ENCODE results near the gene ANO2.

Gene ANO2

GRCh38 chr12:5945071-5946008 lies at the start of gene ANO2:
TSS of gene ANO2 (minus strand) at chr12:5945259. CDS start at chr12:5945217, 42 bp downstream.
- no peak within 1 kb of the TSS for H3K27ac Mint-ChIP-seq
- H3K9me3 Mint-ChIP-seq: no peaks in the 10 kb centered on the region
- DNase-seq (ENCODE audit: low spot score): no peak
- H3K4me3 Mint-ChIP-seq: no peak within 1 kb of the TSS
- H3K27me3 Mint-ChIP-seq (ENCODE audit: low read depth): peaks cover 55% of the 10 kb centered on the region
- H3K36me3 Mint-ChIP-seq (ENCODE audit: low read depth): no peaks in the 10 kb centered on the region
- H3K4me1 Mint-ChIP-seq (ENCODE audit: low read depth): no peaks in the 10 kb centered on the region

- no peaks in the 10 kb centered on the region for H3K4me1 Mint-ChIP-seq (ENCODE audit: low read depth)
- H3K4me3 Mint-ChIP-seq: no peak overlapping the region
- H3K36me3 Mint-ChIP-seq (ENCODE audit: low read depth): no peaks in the 10 kb centered on the region
- H3K27me3 Mint-ChIP-seq (ENCODE audit: low read depth): no peaks in the 10 kb centered on the region
- no peak for DNase-seq (ENCODE audit: low spot score)
- no peaks in the 10 kb centered on the region for H3K9me3 Mint-ChIP-seq
- H3K27ac Mint-ChIP-seq: no peak overlapping the region
Observed at GRCh38 chr12:5989621-5990020, 44.6 kb upstream of the ANO2 start.

- Mint-ChIP-seq H3K9me3 (no peaks in the 10 kb centered on the region), H3K36me3 (ENCODE audit: low read depth) (no peaks in the 10 kb centered on the region), H3K4me3 (no peak overlapping the region), H3K4me1 (ENCODE audit: low read depth) (no peaks in the 10 kb centered on the region), H3K27me3 (ENCODE audit: low read depth) (no peaks in the 10 kb centered on the region), H3K27ac (no peak overlapping the region)
- DNase-seq (ENCODE audit: low spot score): peak; percentile 52
Observed at GRCh38 chr12:5988659-5989116, 43.6 kb upstream of the ANO2 start.

GRCh38 chr12:5988088-5988487 lies 43.0 kb upstream of the ANO2 start:
- Mint-ChIP-seq H3K36me3 (ENCODE audit: low read depth) (no peaks in the 10 kb centered on the region), H3K27me3 (ENCODE audit: low read depth) (no peaks in the 10 kb centered on the region), H3K9me3 (no peaks in the 10 kb centered on the region)

GRCh38 chr12:5987573-5987972 lies 42.5 kb upstream of the ANO2 start:
- Mint-ChIP-seq H3K9me3 (no peaks in the 10 kb centered on the region), H3K4me1 (ENCODE audit: low read depth) (no peaks in the 10 kb centered on the region), H3K27ac (no peak overlapping the region), H3K27me3 (ENCODE audit: low read depth) (no peaks in the 10 kb centered on the region), H3K4me3 (no peak overlapping the region), H3K36me3 (ENCODE audit: low read depth) (no peaks in the 10 kb centered on the region)
- no peak for DNase-seq (ENCODE audit: low spot score)

More at GRCh38 chr12:5988088-5988487, 43.0 kb upstream of the ANO2 start:
- no peak overlapping the region for H3K27ac Mint-ChIP-seq
- no peak overlapping the region for H3K4me3 Mint-ChIP-seq
- no peak for DNase-seq (ENCODE audit: low spot score)
- no peaks in the 10 kb centered on the region for H3K4me1 Mint-ChIP-seq (ENCODE audit: low read depth)

GRCh38 chr12:5985471-5985870 lies 40.4 kb upstream of the ANO2 start:
- H3K9me3 Mint-ChIP-seq: no peaks in the 10 kb centered on the region
- no peak overlapping the region for H3K4me3 Mint-ChIP-seq
- H3K27me3 Mint-ChIP-seq (ENCODE audit: low read depth): no peaks in the 10 kb centered on the region
- DNase-seq (ENCODE audit: low spot score): no peak
- H3K27ac Mint-ChIP-seq: no peak overlapping the region
- no peaks in the 10 kb centered on the region for H3K36me3 Mint-ChIP-seq (ENCODE audit: low read depth)
- H3K4me1 Mint-ChIP-seq (ENCODE audit: low read depth): no peaks in the 10 kb centered on the region

- H3K27ac Mint-ChIP-seq: no peak overlapping the region
- H3K4me3 Mint-ChIP-seq: no peak overlapping the region
- DNase-seq (ENCODE audit: low spot score): no peak
- no peaks in the 10 kb centered on the region for H3K4me1 Mint-ChIP-seq (ENCODE audit: low read depth)
- no peaks in the 10 kb centered on the region for H3K27me3 Mint-ChIP-seq (ENCODE audit: low read depth)
- H3K9me3 Mint-ChIP-seq: no peaks in the 10 kb centered on the region
- H3K36me3 Mint-ChIP-seq (ENCODE audit: low read depth): no peaks in the 10 kb centered on the region
Observed at GRCh38 chr12:5984873-5985272, 39.8 kb upstream of the ANO2 start.

- no peak overlapping the region for H3K4me3 Mint-ChIP-seq
- no peaks in the 10 kb centered on the region for H3K36me3 Mint-ChIP-seq (ENCODE audit: low read depth)
- H3K27ac Mint-ChIP-seq: no peak overlapping the region
- no peaks in the 10 kb centered on the region for H3K27me3 Mint-ChIP-seq (ENCODE audit: low read depth)
- H3K4me1 Mint-ChIP-seq (ENCODE audit: low read depth): no peaks in the 10 kb centered on the region
- no peaks in the 10 kb centered on the region for H3K9me3 Mint-ChIP-seq
- no peak for DNase-seq (ENCODE audit: low spot score)
Observed at GRCh38 chr12:5982106-5982505, 37.0 kb upstream of the ANO2 start.

GRCh38 chr12:5977556-5977955 lies 32.5 kb upstream of the ANO2 start:
- Mint-ChIP-seq H3K27me3 (ENCODE audit: low read depth) (no peaks in the 10 kb centered on the region), H3K27ac (no peak overlapping the region), H3K36me3 (ENCODE audit: low read depth) (no peaks in the 10 kb centered on the region), H3K4me1 (ENCODE audit: low read depth) (no peaks in the 10 kb centered on the region), H3K9me3 (no peaks in the 10 kb centered on the region), H3K4me3 (no peak overlapping the region)
- no peak for DNase-seq (ENCODE audit: low spot score)

GRCh38 chr12:5976711-5977110 lies 31.7 kb upstream of the ANO2 start:
- no peak overlapping the region for H3K4me3 Mint-ChIP-seq
- H3K27me3 Mint-ChIP-seq (ENCODE audit: low read depth): no peaks in the 10 kb centered on the region
- no peaks in the 10 kb centered on the region for H3K9me3 Mint-ChIP-seq
- DNase-seq (ENCODE audit: low spot score): no peak
- no peaks in the 10 kb centered on the region for H3K36me3 Mint-ChIP-seq (ENCODE audit: low read depth)
- no peak overlapping the region for H3K27ac Mint-ChIP-seq
- no peaks in the 10 kb centered on the region for H3K4me1 Mint-ChIP-seq (ENCODE audit: low read depth)

- no peak overlapping the region for H3K4me3 Mint-ChIP-seq
- H3K27ac Mint-ChIP-seq: no peak overlapping the region
- H3K36me3 Mint-ChIP-seq (ENCODE audit: low read depth): no peaks in the 10 kb centered on the region
- no peaks in the 10 kb centered on the region for H3K9me3 Mint-ChIP-seq
- H3K27me3 Mint-ChIP-seq (ENCODE audit: low read depth): no peaks in the 10 kb centered on the region
- DNase-seq (ENCODE audit: low spot score): no peak
- H3K4me1 Mint-ChIP-seq (ENCODE audit: low read depth): no peaks in the 10 kb centered on the region
Observed at GRCh38 chr12:5976196-5976595, 31.1 kb upstream of the ANO2 start.

- Mint-ChIP-seq H3K9me3 (no peaks in the 10 kb centered on the region), H3K36me3 (ENCODE audit: low read depth) (no peaks in the 10 kb centered on the region), H3K4me1 (ENCODE audit: low read depth) (no peaks in the 10 kb centered on the region), H3K27ac (no peak overlapping the region), H3K27me3 (ENCODE audit: low read depth) (no peaks in the 10 kb centered on the region), H3K4me3 (no peak overlapping the region)
- DNase-seq (ENCODE audit: low spot score): no peak
Observed at GRCh38 chr12:5973461-5974115, 28.5 kb upstream of the ANO2 start.

GRCh38 chr12:5972387-5972786 lies 27.3 kb upstream of the ANO2 start:
- DNase-seq (ENCODE audit: low spot score): no peak
- H3K4me3 Mint-ChIP-seq: no peak overlapping the region
- no peaks in the 10 kb centered on the region for H3K9me3 Mint-ChIP-seq
- H3K36me3 Mint-ChIP-seq (ENCODE audit: low read depth): no peaks in the 10 kb centered on the region
- H3K4me1 Mint-ChIP-seq (ENCODE audit: low read depth): no peaks in the 10 kb centered on the region
- H3K27me3 Mint-ChIP-seq (ENCODE audit: low read depth): no peaks in the 10 kb centered on the region
- H3K27ac Mint-ChIP-seq: no peak overlapping the region

- no peak for DNase-seq (ENCODE audit: low spot score)
- no peak overlapping the region for H3K4me3 Mint-ChIP-seq
- no peaks in the 10 kb centered on the region for H3K27me3 Mint-ChIP-seq (ENCODE audit: low read depth)
- H3K9me3 Mint-ChIP-seq: no peaks in the 10 kb centered on the region
- H3K36me3 Mint-ChIP-seq (ENCODE audit: low read depth): no peaks in the 10 kb centered on the region
- H3K27ac Mint-ChIP-seq: no peak overlapping the region
- H3K4me1 Mint-ChIP-seq (ENCODE audit: low read depth): no peaks in the 10 kb centered on the region
Observed at GRCh38 chr12:5971194-5971850, 26.3 kb upstream of the ANO2 start.
